IPS DF 19.7 (cell line): Measurements from ENCODE around the gene FOLR1.
"Not testable (repeated sequence)": the region's sequence is repeated elsewhere in the genome, so short reads cannot be mapped to it uniquely, and the experiment has no call there.

Experiments used
- DNase-seq: peaks from one replicate; pipeline ENCODE4 v3.0.0-alpha.2; 2013; ENCODE audit warnings: low read depth, low spot score

FOLR1 gene

DNA sequence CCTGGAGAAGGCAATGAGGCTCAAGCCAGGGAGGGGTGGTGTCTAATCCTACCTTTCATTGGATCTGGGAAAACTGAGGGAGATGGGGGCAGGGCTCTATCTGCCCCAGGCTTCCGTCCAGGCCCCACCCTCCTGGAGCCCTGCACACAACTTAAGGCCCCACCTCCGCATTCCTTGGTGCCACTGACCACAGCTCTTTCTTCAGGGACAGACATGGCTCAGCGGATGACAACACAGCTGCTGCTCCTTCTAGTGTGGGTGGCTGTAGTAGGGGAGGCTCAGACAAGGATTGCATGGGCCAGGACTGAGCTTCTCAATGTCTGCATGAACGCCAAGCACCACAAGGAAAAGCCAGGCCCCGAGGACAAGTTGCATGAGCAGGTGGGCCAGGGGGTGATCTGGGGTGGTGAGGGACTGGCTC, at the start of gene FOLR1:
TSS of gene FOLR1 (plus strand) at position 180 of the 421 bp plus-strand sequence. CDS start at position 214, 34 bp downstream.
- DNase-seq, result no peak

DNA sequence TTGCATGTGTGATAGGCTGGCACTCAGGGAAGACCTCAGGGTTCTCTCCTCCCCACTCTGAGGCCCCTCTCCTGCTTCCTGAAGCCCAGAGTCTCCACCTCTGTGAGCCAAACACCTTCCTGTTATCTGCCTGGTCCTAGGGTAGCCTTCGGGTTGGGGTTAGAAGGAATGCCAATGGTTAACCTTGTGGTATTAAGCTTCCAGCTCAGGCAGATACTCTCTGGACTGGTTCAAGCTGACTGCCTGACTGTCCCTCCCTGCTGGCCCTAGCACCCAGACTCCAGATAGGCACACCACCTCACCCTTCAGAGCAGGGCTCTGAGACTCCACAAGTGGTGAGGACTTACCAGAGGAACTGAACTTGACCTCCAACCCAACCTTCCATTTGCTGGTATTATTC, 49.4 kb upstream of the FOLR1 start:
- DNase-seq, result not testable (repeated sequence)

DNA sequence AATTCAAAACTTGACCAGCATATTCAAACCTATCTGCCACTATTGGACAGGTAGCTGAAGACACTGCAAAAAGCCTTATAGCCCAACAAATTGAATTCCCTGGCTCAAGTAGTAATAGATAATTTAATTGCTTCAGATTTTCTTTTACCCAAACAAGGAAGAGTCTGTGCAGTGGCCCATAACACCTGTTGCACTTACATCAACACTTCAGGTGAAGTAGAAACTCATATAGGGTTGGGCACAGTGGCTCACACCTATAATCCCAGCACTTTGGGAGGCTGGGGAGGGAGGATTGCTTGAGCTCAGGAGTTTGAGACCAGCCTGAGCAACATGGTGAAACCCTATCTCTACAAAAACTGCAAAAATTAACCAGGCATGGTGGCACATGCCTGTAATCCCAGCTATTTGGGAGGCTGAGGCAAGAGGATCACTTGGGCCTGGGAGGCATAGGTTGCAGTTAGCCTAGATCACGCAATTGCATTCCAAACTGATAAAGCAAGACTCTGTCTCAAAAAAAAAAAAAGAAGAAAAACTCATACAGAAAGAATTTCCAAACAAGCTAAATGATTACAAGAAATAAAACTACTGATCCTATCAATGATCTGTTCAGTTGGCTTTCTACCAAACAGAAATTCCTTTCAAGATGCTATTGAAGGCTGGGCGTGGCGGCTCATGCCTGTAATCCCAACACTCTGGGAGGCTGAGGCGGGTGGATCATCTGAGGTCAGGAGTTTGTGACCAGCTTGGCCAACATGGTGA, 47.0 kb upstream of the FOLR1 start:
- no peak for DNase-seq

DNA sequence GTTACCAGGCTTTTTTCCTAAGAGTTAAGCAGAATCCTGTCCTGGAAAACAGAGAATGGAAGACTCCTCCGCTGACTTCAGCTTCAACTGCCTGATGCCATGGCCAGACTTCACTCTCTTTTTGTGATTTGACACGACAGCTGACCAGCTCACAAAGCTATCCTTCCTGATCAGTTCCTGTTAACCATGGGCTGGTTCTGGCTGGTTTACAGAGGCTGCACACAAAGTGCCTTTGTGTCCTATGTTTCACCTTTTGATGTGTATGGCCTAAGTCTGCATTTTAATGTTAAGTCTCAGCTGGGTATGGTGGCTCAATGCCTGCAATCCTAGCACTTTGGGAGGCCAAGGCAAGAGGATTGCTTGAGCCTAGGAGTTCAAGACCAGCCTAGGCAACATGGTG, 45.3 kb upstream of the FOLR1 start:
- no peak for DNase-seq

DNA sequence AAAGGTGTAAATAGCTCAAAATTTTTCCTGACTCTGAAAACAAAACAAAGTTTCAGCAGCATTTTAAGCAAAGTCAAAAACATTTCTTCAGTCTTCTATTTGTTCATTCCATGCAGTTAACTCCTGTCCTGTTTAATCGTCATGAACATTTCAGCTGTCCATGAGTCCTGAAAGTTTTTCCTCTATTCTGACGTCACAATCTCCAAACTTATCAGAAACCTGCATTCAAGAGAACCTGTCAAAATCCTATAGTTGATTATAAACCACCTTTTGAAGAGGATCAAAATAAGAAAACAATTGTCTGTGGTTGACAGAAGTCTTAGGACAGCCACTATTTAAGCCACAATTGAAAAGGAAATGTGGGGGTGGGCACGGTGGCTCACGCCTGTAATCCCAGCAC, 41.1 kb upstream of the FOLR1 start:
- no peak for DNase-seq

DNA sequence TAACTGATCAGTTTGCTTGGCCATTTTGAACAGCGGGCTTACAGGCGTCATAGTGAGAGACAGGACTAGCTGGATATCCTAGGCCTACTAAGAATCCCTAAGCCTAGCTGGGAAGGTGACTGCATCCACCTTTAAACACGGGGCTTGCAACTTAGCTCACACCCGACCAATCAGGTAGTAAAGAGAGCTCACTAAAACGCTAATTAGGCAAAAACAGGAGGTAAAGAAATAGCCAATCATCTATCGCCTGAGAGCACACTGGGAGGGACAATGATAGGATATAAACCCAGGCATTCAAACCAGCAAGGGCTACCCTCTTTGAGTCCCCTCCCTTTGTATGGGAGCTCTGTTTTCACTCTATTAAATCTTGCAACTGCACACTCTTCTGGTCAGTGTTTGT, 38.1 kb upstream of the FOLR1 start:
- DNase-seq, result not testable (repeated sequence)

DNA sequence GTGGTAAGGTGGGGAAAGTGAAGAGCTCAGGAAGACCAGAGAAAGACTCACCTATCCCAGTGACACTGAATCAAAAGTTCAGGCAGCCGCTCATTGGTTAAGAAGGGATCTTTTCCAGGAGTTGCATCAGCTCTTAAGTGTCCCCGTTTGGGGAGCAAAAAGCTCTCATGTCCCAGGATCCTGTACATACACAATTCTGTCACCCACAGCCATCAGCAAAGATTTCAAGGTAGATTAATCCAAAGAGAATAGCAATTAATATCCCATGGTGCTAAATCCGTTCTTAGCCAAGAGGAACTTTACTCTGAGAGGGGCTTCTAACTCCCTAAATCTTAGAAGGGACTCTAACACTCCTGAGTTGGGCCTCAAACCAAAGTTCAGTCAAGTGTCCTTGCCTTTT, 37.1 kb upstream of the FOLR1 start:
- DNase-seq, result no peak

DNA sequence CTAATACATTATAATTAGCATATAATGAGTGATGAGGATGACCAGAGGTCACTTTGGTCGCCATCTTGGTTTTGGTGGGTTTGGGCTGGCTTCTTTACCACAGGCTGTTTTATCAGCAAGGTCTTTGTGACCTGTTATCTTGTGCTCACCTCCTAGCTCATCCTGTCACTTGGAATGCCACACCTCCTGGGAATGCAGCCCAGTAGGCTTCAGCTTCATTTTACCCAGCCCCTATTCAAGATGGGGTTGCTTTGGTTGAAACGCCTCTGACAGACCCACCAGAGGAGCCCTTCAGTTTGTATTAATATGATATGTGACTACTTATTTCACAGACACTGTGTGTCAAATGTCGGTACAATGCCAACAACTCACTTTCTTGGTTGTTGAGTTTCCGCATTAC, 36.2 kb upstream of the FOLR1 start:
- DNase-seq, result no peak

DNA sequence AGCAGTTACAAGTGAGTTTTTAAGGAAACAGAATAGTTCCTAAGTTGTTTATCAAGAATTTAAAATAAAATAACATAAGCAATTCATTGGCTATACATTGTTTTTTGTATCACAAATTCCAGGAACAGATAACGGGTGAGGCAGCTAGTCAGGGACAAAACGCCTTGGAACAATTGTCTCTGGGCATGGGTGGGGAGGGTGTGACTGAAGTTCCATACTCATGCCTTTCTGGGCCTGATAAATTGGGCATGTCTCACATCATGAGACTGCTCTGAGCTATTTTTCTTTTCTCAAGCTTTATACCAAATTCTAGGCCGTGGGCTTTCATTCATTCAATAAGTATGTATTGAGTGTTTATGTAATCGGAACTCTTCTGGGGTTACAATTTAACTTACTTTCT, 34.8 kb upstream of the FOLR1 start:
- no peak for DNase-seq

DNA sequence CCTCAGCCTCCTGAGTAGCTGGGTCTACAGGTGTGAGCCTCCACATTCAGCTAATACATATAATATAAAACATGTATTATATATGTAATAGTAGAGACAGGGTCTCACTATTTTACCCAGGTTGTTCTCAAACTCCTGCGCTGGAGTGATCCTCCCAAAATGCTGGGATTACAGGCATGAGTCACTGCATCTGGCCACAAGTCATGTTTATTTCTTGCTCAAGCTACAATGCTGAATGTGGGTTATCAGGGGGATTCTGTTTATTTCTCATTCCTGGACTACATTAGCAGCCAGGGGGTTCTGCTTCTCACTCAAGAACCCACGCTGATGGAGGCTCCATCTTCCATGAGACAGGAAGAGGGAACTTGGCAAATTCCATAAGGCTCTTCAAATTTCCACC, 31.6 kb upstream of the FOLR1 start:
- no peak for DNase-seq

DNA sequence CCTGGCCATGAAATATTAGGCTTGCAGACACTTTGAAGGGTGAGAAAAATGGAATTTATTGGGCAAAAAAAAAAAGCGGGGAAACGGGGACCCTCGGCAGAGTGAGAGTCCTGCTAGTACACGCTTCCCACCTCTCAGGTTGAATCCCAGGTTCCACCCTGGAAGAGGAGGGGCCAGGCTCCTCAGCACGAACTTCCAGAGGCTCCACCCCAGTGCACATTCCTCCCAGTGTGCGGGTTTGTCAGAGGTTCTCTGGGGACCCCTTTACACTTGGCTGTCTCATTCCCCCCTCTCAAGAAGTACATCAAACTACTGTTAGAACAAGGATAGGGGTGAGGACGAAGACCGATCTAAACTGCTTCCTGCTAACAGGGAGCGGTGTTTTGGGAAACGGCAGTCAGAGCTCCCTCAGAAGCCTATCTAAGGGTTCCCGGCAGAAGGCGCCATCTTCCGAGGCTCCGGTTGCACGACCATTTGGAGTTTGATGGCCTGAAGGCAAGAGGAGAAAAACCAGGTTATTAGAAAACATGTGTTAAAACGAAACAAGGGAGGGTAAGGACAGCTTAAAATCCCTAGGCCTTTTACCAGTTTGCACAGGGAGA, 28.9 kb upstream of the FOLR1 start:
- DNase-seq, result no peak

DNA sequence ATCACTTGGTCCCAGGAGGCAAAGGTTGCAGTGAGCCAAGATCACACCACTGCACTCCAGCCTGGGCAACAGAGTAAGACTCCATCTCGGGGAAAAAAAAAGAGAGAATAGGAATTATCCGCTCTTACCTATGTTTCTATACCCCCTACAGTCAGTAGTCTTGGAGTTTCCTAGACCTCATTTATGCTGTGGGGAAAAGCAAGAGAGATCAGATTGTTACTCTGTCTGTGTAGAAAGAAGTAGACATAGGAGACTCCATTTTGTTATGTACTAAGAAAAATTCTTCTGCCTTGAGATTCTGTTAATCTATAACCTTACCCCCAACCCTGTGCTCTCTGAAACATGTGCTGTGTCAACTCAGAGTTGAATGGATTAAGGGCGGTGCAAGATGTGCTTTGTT, 27.8 kb upstream of the FOLR1 start:
- not testable (repeated sequence) for DNase-seq

DNA sequence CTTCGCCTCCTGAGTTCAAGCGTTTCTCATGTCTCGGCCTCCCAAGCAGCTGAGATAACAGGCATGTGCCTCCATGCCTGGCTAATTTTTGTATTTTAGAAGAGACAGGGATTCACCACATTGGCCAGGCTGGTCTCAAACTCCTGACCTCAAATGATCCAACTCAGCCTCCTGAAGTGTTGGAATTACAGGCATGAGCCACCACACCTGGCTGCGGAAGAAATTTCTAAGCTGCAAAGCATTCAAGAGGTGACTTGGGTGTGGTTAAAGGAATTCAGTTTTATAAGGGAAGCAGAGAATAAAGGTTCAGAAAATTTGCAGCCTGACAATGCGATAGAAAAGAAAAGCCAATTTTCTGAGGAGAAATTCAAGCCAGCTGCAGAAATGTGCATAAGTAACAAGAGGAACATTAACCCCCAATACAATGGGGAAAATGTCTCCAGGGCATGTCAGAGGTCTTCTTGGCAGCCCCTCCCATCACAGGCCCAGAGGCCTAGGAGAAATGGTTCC, 22.8 kb upstream of the FOLR1 start:
- DNase-seq, result not testable (repeated sequence)

DNA sequence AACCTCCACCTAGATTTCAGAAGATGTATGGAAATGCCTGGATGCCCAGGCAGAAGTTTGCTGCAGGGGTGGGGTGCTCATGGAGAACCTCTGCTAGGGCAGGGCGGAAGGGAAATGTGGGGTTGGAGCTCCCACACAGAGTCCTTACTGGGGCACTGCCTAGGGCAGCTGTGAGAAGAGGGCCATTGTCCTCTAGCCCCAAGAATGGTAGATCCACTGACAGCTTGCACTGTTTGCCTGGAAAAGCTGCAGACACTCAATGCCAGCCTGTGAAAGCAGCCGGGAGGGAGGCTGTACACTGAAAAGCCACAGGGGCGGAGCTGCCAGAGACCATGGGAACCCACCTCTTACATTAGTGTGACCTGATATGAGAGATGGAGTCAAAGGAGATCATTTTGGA, 22.2 kb upstream of the FOLR1 start:
- not testable (repeated sequence) for DNase-seq

DNA sequence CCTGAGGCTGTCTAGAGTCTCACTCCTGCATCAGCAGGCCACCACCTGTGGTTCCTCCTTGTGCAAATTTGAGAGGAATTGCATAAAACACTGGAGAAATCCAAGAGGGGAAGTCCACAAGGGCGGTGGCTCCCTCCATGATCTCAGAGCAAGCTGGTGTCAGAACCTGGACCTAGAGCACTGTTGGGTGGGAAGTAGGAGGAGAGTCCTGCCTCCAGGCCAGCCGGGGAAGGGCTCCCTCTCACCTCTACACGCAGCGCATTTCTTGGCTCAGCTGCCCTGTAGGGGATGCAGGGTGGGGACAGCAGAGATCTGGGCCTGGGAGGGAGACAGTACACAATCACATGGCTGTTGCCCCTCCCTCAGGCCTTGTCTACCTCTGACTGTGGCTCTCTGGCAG, 19.9 kb upstream of the FOLR1 start:
- not testable (repeated sequence) for DNase-seq

DNA sequence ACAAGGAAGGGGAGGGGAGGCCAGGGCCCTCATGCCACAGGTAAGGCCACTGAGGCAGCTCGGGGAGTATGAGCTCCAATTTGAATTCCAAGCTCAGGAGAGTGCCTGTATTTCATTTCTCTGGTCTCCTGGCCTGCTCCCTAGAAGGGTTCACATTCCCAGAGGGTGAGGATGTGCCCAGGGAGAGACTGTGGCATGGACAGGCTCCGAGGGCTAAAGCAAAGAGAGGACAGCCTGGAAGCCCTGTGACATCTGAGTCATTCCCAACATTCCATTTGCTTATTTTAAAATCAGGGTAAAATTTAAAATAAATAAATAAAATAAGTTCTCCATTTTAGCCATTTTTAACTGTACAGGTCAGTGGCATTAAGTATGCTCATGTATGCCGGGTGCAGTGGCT, 18.6 kb upstream of the FOLR1 start:
- no peak for DNase-seq

DNA sequence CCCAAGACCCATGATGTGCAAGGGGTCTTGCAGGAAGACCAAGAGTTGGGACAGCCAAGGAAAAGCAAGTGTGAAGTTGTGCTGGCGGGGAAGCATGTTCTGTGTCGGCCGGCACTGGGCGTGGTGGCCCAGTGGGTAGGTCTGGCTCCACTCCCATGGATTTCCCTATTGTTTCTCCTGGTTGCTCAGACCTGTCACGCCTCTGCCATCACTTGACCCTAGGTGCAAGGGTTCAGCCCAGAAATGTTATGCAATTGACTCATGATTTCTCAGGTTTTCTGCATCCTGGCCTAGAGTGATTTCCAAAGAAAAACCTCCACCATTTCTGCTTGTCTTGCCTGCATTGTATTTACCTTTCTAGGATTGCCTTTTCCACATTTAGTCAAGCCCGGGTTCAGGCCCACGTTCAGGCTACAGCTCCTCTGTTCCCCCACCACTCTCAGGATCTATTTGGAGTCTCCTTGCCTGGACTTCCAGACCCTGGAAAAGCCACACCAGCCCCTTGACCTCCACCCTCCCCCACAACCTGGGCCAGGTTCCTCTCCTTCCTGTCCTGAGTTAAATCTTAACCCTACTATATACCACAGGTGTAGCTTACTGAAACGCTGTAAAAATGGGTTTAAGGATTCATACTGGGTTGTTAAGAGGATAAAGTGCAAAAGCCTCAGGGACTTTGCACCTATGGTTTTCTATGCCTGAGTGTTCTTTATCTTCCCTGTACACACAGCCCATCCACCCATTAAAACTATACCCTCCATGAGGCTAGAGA, 17.5 kb upstream of the FOLR1 start:
- no peak for DNase-seq

DNA sequence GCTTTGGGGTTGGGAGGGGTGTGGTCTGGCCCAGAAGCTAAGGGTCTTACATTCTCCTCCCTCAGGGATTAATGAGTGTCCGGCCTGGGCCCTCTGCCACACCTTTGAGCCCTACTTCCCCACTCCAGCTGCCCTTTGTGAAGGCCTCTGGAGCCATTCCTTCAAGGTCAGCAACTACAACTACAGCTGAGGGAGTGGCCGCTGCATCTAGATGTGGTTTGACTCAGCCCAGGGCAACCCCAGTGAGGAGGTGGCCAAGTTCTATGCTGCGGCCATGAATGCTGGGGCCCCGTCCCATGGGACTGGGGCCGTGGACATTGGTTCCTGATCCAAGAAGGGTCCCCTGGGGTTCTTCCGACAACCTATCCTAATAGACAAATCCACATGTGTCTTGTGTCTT, 14.3 kb upstream of the FOLR1 start:
- no peak for DNase-seq

DNA sequence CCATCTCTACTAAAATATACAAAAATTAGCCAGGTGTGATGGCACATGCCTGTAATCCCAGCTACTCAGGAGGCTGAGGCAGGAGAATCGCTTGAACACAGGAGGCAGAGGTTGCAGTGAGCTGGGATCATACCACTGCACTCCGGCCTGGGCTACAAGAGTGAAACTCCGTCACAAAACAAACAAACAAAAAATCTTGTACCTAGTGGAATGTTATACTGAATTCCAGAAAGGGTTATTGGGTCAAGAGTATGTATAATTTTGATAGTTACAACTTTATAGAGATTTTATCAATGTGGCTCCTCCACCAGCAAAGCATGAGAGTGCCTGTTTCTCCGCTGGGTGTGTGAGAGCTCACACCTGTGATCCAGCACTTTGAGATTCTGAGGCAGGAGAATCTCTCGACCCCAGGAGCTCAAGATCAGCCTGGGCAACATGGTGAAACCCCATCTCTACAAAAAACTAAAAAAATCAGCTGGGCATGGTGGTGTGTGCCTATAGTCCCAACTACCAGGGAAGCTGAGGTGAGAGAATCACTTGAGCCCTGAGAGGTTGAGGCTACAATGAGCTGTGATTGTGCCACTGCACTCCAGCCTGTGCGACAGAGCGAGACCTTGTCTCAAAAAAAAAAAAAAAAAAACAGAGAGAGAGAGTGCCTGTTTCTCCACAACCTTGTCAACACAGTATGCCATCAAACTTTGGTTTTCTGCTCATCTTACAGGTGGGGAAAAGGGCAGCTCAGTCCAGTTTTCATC, 12.7 kb upstream of the FOLR1 start:
- no peak for DNase-seq

DNA sequence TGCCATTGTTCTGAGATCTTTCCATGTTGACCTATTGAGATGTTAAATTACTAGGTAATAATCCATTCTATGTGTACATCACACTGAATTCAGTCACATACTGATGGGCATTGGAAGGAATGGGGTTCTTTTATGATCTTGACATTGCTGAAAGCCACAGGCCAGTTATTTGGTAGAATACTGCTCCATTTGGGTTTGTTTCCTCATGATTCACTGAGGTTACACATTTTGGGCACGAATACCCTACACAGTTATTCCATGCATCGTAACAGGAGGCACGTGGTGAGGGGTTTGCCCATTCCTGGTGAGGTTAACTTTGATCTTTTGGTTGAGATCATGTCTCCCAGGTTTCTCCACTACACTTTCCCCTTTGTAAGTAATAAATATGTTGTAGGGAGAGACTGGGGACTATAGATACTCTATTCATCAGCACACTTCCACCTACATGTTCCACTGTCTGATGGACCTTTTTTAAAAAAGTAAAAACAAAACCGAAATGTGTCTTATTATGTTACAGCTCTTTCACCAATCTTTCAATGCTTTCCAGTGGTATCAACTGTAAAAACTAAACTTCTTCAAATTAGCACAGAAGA, 12.0 kb upstream of the FOLR1 start:
- DNase-seq, result no peak

DNA sequence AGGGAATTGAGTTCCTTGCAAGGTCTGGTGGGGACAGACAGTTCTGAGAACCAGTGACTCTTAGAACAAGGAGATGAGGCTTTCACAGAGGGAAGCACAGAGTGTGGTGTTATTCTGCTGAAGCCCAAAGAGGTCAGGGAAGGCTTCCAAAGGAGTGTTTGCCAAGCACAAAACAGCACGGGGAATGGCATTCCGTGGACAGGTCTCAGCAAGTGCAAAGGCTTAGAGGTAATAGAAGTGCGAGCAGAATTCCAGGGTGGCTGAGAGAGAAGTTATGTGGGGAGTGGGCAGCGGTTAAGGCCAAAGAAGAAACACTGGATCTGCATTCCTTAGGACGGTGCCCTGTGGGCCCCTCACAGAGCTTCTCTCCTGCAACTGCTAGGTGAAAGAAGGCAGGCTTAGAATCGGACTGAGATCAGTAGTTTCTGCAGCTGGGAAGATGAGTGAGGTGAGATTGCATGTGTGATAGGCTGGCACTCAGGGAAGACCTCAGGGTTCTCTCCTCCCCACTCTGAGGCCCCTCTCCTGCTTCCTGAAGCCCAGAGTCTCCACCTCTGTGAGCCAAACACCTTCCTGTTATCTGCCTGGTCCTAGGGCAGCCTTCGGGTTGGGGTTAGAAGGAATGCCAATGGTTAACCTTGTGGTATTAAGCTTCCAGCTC, 10.9 kb upstream of the FOLR1 start:
- not testable (repeated sequence) for DNase-seq
